Central memory CD8-positive, alpha-beta T cell (primary cell): ENCODE data around the gene PPRC1.

Source experiments
- ATAC-seq: fragments of 150-1000 bp; cut with Tn5 transposase; replicated peaks from 2 replicates; pipeline ENCODE4 v1.10.0; 2022; ENCODE audit warnings: mild to moderate bottlenecking, moderate FRiP score, moderate number of reproducible peaks; ENCODE audit not compliant: poor library complexity, severe bottlenecking; ENCODE audit errors: extremely low read depth
- DNase-seq, 2 donors: peaks; one replicate each; pipeline ENCODE4 v3.0.0; 2021; ENCODE audit warnings: low spot score in 2 of 2
- H3K27ac Mint-ChIP-seq: one replicate; pipeline ENCODE4 v1.8.0; 2022; ENCODE audit warnings: low read depth, mild to moderate bottlenecking, moderate library complexity, mixed read lengths
- H3K27me3 Mint-ChIP-seq: one replicate; pipeline ENCODE4 v1.8.0; 2022; ENCODE audit warnings: mixed read lengths
- H3K36me3 Mint-ChIP-seq: one replicate; pipeline ENCODE4 v1.8.0; 2022; ENCODE audit warnings: mild to moderate bottlenecking, moderate library complexity, mixed read lengths; ENCODE audit not compliant: insufficient read depth
- H3K4me1 Mint-ChIP-seq: one replicate; pipeline ENCODE4 v1.8.0; 2022; ENCODE audit warnings: mixed read lengths
- H3K4me3 Mint-ChIP-seq: one replicate; pipeline ENCODE4 v1.8.0; 2022; ENCODE audit warnings: mild to moderate bottlenecking, moderate library complexity, mixed read lengths
- H3K9me3 Mint-ChIP-seq: one replicate; pipeline ENCODE4 v1.8.0; 2022; ENCODE audit warnings: mixed read lengths

Gene PPRC1

DNA sequence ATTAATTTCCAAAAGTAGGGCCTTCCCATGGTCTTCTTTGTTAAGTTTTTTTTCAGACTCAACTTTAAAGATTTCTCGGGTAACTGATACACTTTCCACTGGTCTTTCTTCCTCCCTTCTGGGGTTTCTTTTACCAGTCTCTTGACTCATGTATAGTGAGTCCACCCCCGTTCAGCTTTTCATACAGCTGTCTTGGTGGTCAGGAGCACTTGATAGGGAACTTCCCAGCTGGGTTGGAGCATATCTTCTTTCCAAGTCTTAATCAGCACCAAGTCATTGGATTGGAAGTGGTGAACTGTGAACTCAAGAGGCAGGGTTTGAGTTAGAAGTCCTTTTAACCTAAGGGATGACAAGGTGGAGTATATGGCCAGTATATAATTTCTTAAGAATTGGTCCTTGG lies 64.1 kb downstream of the PPRC1 start:
- H3K9me3 Mint-ChIP-seq = no peaks in the 10 kb centered on the region
- peaks cover 8% of the 10 kb centered on the region for H3K27me3 Mint-ChIP-seq
- H3K4me1 Mint-ChIP-seq = no peaks in the 10 kb centered on the region
- no peak overlapping the region for H3K4me3 Mint-ChIP-seq
- DNase-seq = no peak
- no peak overlapping the region for H3K27ac Mint-ChIP-seq
- no peak for ATAC-seq
- H3K36me3 Mint-ChIP-seq = no peaks in the 10 kb centered on the region

DNA sequence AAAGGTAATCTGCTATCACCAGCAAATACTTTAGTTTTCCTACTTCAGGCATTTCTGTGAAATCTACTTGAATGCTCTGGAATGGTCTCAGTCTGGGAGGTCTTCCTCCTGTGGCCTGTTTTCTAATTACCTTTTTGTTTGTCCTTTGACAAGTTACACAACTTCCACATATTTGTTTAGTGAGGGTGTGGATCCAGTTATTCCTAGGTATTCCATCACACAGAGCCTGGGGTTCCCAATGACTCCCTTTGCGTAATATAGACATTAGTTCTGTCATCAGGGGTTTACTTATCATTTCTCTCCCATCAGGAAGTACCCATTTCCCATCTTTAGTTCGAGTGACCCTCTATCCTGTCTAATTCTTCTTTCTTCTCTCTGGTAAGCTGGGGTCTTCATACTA lies 65.2 kb downstream of the PPRC1 start:
- no peaks in the 10 kb centered on the region for H3K9me3 Mint-ChIP-seq
- no peaks in the 10 kb centered on the region for H3K4me1 Mint-ChIP-seq
- DNase-seq (no peak), ATAC-seq (no peak)
- H3K27me3 Mint-ChIP-seq = peaks cover 20% of the 10 kb centered on the region
- H3K36me3 Mint-ChIP-seq = no peaks in the 10 kb centered on the region
- H3K4me3 Mint-ChIP-seq = no peak overlapping the region
- no peak overlapping the region for H3K27ac Mint-ChIP-seq
